ENCODE results near the gene PTPN4.
"Not testable (repeated sequence)": the region's sequence is repeated elsewhere in the genome, so short reads cannot be mapped to it uniquely, and the experiment has no call there.

The PTPN4 gene

DNA sequence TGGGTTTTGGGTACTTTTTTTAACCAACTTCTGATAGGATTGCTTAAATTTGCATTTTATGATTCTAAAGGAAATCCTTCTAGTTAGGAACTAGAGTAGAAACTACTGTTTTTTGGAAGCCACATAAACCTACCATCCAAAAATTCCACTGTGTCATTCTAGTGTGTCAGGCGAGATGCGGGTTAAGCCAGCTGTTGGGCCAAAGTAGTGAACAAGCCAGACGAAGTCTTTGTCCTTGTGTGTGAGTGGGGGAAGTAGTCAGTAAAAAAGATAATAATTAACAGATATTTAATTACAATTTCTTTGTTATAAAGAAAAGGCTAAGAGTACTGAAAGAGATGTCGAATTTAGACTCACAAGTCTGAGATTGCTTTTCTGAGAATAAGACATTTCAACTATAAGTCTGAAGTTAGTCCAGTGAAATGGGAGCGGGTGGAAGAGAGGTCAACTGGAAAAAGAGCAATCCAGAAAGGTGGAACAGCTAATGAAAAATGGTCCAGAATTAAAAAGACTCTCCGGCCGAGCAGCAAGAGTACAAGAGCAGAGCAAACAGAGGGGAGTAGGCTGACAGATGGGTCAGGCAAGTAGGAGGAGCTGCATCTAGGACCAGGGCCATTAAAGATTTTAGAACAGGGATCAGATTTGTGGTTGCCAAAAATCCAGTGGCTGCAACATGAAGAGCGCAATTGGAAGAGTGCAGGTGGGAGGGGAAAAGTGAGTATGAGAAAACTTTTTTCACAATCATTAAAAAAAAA lies 254.7 kb downstream of the PTPN4 start:
- DNase-seq (ENCODE audit: low read depth, low spot score), result no peak

GRCh38 chr2:120016800-120017199 lies 257.1 kb downstream of the PTPN4 start:
- DNase-seq (ENCODE audit: low read depth, low spot score), result no peak

- DNase-seq (ENCODE audit: low read depth, low spot score), result no peak
Observed at GRCh38 chr2:120017201-120017600, 257.5 kb downstream of the PTPN4 start.

DNA sequence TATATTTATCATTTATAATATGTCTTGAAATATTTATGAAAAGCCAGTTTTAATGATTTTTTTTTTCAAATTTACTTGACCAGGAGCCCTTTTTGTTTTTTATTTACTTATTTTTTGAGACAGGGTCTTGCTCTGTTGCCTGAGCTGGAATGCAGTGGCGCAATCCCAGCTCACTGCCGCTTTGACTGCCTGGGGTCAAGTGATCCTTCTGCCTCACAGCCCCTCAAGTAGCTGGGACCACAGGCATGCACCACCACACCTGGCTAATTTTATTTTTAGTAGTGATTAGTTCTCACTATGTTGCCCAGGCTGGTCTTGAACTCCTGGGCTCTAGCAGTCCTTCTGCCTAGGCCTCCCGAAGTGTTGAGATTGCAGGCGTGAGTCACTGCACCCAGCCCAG lies 258.8 kb downstream of the PTPN4 start:
- DNase-seq (ENCODE audit: low read depth, low spot score), result no peak

GRCh38 chr2:120020554-120020953 lies 260.8 kb downstream of the PTPN4 start:
- no peak for DNase-seq (ENCODE audit: low read depth, low spot score)

DNA sequence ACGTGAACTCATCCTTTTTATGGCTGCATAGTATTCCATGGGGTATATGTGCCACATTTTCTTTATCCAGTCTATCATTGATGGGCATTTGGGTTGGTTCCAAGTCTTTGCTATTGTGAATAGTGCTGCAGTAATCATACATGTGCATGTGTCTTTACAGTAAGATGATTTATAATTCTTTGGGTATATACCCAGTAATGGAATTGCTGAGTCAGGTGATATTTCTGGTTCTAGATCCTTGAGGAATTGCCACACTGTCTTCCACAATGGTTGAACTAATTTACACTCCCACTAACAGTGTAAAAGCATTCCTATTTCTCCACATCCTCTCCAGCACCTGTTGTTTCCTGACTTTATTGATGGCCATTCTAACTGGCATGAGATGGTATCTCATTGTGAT lies 262.8 kb downstream of the PTPN4 start:
- not testable (repeated sequence) for DNase-seq (ENCODE audit: low read depth, low spot score)

GRCh38 chr2:120026890-120027289 lies 267.2 kb downstream of the PTPN4 start:
- no peak for DNase-seq (ENCODE audit: low read depth, low spot score)

GRCh38 chr2:120028795-120029194 lies 269.1 kb downstream of the PTPN4 start:
- no peak for DNase-seq (ENCODE audit: low read depth, low spot score)

DNA sequence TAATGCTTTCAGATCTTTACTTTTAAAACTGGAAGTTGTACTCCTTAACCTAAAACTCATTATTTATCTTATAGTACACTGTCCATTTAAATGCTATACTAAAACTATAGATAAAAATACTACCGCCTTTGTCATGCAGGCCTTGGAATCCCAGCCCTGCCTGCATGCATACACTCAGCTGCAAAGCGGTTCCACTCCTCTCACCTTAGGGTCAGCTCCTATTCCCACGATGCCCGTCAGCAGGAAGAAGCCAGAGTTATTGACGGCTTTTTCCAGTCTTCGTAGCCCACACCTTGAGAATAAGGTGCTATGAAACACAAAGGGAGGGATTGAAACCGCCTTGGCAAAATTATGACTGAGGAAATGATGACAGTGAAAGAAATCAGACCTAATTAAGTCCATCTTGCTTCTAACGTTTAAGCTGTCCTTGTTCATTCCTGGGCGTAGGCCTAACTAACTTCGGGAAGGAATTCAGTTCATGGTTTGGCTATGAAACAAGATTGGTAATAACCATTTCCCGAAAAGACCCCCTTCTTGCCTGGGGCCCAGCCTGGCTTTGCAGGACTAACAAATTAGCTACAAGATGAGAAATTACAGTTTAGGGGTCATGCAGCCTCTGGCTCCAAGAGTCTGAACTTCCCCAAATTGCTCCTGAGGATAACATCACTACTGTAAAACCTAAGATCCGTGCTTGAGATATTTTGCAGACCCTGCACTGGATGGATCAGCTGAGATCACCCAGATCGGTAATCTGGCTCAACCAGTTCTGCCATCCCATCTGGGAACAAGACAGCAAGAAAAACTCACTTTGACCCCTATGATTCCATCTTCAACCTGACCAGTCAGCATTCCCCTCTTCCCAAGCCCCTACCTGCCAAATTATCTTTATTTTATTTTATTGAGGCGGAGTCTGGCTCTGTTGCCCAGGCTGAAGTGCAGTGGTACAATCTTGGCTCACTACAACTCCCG lies 270.2 kb downstream of the PTPN4 start:
- DNase-seq (ENCODE audit: low read depth, low spot score), result no peak

DNA sequence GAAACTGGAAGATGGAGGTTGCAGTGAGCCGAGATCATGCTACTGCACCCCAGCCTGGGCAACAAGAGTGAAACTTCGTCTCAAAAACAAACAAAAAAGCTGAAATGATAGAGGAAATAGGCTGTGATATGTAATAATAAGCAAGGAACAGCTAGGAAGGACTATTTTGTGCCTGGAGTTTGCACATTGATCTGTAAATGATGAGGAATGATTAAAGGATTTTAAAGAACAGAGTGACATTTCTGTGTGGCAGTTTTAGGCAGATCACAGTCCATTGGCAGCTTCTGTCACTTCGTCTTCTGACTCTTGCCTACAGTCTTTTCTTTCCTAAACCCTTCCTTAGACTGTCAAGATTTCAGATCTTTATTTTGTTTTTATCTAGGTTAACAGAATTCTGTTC lies 272.6 kb downstream of the PTPN4 start:
- DNase-seq (ENCODE audit: low read depth, low spot score), result no peak

All from activated naive CD8-positive, alpha-beta T cell treated with anti-CD3 and anti-CD28 coated beads, Interleukin-2, amount 50 U/mL, for 16 hours (primary cell).